GM21825 (cell line): ENCODE results near the gene RBPMS2.
A peak's percentile ranks its signal among the peaks of the same experiment; 100 is the strongest.
"Not testable (repeated sequence)": the region's sequence is repeated elsewhere in the genome, so short reads cannot be mapped to it uniquely, and the experiment has no call there.

Experiments used
- ATAC-seq: cut with Tn5 transposase; IDR thresholded peaks from one replicate; pipeline ENCODE4 v1.9.1; 2021; ENCODE audit warnings: mild to moderate bottlenecking, moderate library complexity; ENCODE audit not compliant: unreplicated experiment

Gene RBPMS2

GRCh38 chr15:64775551-64776401 lies at the start of gene RBPMS2:
RBPMS2 (minus strand) TSS chr15:64775589; CDS start chr15:64775319, 270 bp downstream.
- ATAC-seq: no peak

GRCh38 chr15:64824929-64825430 lies 49.6 kb upstream of the RBPMS2 start:
- ATAC-seq: peak; percentile 2

GRCh38 chr15:64816452-64816851 lies 41.1 kb upstream of the RBPMS2 start:
- ATAC-seq: no peak

- ATAC-seq: not testable (repeated sequence)
These were observed 39.6 kb upstream of the RBPMS2 start for GRCh38 chr15:64814965-64815364.

- ATAC-seq: not testable (repeated sequence)
These were observed 38.9 kb upstream of the RBPMS2 start for GRCh38 chr15:64814283-64814682.

GRCh38 chr15:64813075-64813474 lies 37.7 kb upstream of the RBPMS2 start:
- ATAC-seq: peak; percentile 43

GRCh38 chr15:64810497-64811326 lies 35.3 kb upstream of the RBPMS2 start:
- no peak for ATAC-seq

- no peak for ATAC-seq
These were observed 34.5 kb upstream of the RBPMS2 start for GRCh38 chr15:64809649-64810496.

- no peak for ATAC-seq
These were observed 33.5 kb upstream of the RBPMS2 start for GRCh38 chr15:64808785-64809453.

- no peak for ATAC-seq
These were observed 32.4 kb upstream of the RBPMS2 start for GRCh38 chr15:64807751-64808222.

- no peak for ATAC-seq
These were observed 31.8 kb upstream of the RBPMS2 start for GRCh38 chr15:64807051-64807749.

GRCh38 chr15:64806509-64806908 lies 31.1 kb upstream of the RBPMS2 start:
- no peak for ATAC-seq

GRCh38 chr15:64804619-64805018 lies 29.2 kb upstream of the RBPMS2 start:
- no peak for ATAC-seq

- no peak for ATAC-seq
These were observed 28.1 kb upstream of the RBPMS2 start for GRCh38 chr15:64803526-64803925.

GRCh38 chr15:64800476-64800875 lies 25.1 kb upstream of the RBPMS2 start:
- ATAC-seq: no peak

GRCh38 chr15:64798905-64799304 lies 23.5 kb upstream of the RBPMS2 start:
- not testable (repeated sequence) for ATAC-seq

GRCh38 chr15:64795921-64796320 lies 20.5 kb upstream of the RBPMS2 start:
- ATAC-seq: not testable (repeated sequence)

- not testable (repeated sequence) for ATAC-seq
These were observed 19.9 kb upstream of the RBPMS2 start for GRCh38 chr15:64795299-64795698.

- ATAC-seq: no peak
These were observed 16.9 kb upstream of the RBPMS2 start for GRCh38 chr15:64792282-64792681.
